IPS-NIHi11 (cell line): ENCODE measurements around the gene AVPR2.

ENCODE experiments used
- DNase-seq: peaks from one replicate; pipeline ENCODE4 v3.0.0; 2012; ENCODE audit warnings: mixed read lengths, low spot score

AVPR2 gene

DNA sequence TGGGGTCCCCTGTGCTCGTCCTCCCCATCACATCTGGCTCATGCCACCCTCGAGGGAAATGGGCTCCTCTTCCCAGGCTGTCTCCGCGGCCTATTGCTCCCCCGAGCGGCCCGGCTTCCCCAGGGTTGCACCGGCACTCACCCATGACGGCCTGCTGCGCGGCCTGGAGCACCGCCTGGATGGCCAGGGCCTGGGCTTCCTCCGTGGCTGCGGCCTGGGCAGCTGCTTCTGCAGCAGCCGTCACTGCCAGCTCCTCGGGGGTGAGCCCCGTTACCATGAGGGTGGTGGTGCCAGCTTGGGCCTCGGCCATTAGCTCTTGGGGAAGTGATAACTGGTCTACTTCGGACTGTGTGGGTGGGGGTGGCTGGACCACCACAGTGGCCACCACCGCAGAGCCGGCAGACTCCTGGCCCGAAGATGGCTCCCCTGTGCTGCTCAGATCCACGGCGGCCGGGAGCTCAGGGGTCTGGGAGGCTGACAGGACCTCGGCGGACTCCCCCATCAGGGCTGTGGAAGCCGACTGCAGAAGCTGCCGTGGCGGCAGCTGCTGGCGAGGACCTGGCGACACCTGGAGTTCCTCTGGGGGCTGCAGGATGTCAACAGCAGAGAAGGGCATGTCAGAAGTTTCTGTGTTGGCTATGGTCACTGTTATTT lies 48.0 kb downstream of the AVPR2 start:
- no peak for DNase-seq

DNA sequence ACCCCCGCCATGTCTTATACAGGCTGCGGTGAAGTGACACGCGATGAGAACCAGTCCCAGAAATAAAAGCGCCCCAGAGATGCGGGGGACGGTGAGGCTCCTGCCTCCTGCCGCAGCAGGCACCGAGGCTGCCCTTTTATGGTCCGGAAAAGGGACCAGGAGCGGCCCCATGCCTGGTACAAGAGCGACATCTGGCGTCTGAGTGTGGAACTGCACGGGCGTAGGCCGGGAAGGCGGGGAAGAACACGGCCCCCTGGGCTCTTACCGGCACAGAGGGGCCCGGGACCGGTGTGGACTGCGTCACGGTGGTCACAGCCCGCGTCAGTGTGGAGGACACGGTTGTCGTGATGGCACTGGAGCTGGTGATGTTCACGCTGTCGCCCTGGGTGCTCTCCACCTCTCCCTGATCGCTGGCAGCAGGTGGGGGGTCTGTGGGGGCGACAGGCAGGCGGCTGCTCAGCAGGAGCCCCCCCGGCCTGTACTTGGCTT lies 48.9 kb downstream of the AVPR2 start:
- peak; percentile 90 for DNase-seq

DNA sequence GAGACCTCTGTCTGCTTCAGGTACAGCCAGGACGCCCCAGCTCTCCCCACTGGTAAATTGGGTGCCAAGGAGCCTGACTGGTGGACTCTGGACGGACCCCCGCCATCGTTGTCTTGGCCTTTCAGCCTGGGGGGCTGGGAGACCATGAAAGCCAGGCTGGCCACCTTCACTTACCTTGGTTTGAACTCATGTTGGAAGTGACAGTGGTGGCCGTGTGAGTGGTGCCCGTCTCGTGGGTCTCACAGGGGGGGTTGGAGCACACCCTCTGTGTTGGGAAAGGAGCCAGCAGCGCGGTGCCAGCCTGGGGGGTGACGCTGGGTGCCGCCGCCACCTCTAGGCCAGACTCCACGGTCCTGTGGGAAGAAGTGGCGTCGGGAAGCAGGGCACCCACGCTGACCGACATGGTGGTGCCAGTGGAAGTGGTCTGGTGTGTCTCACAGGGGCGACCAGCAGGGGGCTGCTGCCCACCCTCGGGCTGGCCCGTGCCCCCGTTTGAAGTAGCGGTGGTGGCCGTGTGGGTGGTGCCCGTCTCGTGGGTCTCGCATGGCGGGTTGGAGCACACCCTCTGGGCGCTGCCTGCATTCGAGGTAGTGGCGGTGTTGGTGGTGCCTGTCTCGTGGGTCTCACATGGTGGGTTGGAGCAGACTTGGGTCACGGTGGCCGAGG lies 49.6 kb downstream of the AVPR2 start:
- DNase-seq: no peak

DNA sequence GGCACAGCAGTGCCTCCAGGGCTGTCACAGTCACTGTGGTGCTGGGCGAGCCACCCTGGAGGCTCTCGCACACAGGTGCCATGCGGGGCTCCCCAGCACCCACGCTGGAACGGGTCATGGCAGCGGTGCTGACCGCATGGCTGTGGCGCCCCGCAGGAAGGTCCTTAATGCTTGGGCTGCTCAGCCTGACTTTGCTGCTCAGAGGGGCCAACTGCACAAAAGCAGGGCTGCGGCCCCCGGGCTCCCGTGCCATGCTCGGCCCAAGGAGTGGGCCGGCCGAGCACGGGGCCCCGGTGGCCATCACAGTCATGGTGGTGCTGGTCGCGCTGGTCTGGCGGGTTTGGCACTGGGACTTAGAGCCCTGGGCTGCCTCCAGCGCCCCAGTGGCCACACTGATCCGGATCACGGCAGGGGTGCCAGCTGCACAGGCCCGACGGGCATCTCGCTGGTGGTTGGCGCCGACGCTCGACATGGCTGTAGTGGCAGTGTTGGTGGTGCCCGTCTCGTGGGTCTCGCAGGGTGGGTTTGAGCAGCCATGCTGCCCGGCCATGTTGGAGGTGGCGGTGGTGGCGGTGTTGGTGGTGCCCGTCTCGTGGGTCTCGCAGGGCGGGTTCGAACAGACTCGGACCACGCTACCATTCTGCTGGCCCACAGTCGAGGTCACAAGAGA lies 50.2 kb downstream of the AVPR2 start:
- no peak for DNase-seq

DNA sequence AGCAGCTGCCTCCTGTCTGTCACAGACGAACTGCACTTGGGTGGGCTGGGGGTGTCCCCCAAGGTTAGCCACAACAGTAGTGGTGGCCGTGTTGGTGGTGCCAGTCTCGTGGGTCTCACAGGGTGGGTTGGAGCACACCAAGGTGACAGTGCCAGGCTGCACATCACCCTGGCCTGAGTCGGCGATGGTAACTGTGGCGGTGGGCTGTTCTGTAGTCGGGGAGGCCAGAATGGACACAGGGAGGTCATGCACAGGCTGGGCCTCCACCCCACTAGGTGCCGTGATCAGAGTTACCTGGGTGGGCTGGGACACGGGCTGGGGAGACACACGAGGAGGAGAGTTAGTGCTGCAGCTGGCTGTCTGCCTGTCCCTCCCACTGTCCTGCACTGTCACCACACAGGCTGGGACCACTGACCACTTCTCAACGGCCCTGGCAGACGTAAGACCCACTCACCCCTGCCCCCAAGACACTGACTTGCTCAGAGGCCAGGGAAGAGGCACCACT lies 50.8 kb downstream of the AVPR2 start:
- no peak for DNase-seq

DNA sequence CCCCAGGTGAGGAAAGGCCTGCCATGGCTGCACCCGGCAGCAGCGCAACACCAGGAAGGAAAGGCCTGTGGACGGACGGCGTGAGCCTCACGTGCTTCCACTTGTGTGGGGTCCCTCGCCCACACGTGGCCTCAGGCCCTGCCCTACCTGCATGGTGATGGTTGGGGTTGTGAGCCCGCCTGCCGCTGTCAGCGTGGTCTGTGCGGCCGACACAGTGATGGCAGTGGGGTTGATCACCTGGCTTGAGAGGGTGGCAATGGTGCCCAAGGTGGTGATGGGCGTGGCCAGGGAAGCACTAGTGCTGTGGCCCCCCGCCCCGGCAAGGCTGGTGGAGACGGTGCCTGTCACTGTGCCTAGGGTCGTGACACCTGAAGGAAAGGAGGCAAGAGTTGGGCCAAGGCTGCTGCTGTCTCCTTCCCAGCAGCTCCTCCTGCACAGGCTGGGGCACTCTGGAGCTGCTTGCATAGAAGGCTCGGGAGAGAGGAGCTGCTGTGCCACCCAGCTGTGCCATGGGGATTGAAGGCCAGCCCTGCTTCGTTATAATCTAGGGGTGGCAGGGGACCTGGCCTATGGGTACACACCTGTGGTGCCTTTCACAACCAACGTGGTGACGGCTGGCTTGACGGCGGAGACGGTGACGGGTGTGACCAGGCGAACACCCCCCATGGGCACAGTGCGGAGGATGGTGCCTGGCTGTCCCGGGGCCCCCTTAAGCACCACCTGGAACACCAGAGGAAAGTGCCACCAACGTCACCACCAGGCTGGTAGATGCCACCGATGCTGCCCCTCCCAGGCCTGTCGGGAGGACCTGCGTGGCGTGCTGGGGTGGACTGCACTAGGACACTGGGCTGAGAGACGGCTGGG lies 51.8 kb downstream of the AVPR2 start:
- no peak for DNase-seq
